GM19463 (cell line): ENCODE measurements around the gene SLC6A17.

Source experiments
- ATAC-seq: cut with Tn5 transposase; IDR thresholded peaks from one replicate; pipeline ENCODE4 v1.9.1; 2021; ENCODE audit warnings: mild to moderate bottlenecking, moderate library complexity; ENCODE audit not compliant: unreplicated experiment

The SLC6A17 gene

DNA sequence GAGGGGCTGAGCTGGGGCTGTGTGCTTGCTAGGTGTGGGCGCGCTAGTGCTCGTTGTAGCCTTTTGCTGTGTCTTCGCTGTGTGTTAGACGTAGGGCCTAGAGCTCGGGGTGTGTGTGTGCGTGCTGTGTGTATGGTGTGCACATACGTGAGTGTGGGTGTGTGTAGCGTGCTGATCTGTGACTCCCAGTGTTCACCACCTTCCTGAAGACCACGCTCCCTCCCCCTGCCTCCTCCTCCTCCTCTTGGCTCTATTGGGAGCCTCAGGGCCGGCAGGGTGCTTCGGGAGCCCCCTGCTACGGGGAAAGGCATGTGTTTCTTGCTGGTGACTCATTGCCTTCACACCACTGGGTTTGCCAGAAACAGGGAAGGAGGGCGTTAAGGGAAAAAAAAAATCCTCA lies 50.4 kb downstream of the SLC6A17 start:
- no peak for ATAC-seq

DNA sequence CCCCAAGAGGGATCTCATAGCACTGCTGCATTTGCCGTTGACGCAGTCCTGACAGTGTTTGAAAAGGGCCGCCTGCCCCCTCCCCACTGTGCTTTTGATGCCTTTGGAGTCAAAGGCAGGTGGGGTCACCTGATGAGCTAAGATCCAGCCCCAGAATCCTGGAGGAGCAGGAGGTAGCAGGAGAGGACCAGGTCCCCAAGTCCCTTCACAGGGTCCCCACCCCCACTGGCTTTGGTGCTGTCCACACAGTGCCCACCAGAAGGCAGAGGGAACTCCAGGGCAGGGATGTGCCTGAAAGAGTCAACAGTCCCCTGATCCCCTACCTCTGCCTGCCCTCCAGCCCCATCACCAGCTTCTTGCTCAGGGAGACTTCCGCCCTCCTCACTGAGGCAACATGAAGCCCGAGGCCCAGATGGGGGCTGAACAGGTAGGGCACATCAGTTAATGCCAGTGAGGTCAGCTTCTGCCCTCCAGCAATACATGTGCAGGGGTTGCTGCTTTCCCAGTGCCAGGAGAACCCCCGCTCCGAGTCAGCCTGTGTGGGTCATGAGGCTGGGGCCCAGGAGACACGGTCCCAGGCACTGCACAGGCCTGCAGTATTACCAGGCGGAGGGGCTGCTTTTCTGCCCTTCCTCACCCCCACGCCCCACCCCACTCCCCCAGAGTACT lies 51.0 kb downstream of the SLC6A17 start:
- no peak for ATAC-seq

GRCh38 chr1:110203021-110203661 lies 52.8 kb downstream of the SLC6A17 start:
- ATAC-seq = no peak

- ATAC-seq = no peak
Measured at GRCh38 chr1:110205156-110205555, 54.9 kb downstream of the SLC6A17 start.

DNA sequence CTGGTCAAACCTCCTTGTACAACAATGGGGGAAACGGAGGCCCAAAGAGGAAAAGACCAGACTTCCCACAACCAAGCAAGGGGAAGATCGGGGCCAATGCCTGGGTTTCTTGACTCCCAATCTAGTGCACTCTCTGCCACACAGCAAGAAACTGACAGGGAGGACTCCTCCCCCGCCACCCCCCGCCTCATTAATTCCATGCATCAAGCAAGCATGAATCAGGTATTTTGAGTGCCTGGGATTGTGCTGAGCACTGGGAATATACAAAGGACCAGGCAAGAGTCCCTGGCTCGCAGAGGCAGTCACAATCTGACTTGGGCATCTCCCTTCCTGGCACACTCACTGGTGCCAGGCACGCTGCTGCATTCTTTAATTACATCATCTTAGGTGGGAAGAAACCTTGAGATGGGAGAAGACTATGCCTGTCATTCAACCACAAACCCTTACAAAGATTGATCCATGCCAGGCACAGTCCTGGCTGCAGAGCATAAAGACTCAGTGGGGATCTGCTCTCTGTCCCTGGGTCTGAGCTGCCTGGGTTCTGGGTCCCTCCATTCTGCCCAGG lies 55.4 kb downstream of the SLC6A17 start:
- ATAC-seq = no peak

DNA sequence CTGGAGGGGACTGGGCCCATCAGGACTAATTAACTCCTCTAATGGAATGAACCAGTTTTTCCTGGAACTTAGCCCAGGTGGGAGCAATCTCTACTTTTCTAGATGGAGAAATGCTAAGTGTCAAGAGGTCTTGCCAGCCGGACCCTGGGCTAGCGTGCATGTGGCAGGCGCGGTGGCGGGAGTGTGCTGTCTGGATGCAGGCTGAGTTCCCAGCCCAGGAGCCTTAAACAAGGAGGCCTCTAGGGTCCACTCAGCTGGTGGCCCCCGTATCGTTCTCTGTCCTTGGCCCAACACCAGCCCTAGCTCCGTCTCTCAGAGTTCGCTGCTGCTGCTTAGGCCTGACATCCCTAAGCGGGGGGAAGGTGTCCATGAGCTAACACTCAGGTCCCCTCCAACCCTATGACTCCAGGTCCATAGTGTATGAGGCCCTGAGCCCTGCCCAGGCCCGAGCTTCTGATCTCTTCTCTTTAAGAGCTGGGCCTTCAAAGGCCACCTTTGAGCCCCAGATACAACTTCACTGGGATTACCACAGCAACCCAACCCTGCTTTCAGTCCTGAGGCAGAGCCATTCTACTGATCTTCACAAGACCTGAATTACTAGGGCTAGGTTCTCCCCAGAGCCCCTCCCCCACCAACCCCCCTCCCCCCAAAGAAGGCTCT lies 56.1 kb downstream of the SLC6A17 start:
- ATAC-seq = no peak

DNA sequence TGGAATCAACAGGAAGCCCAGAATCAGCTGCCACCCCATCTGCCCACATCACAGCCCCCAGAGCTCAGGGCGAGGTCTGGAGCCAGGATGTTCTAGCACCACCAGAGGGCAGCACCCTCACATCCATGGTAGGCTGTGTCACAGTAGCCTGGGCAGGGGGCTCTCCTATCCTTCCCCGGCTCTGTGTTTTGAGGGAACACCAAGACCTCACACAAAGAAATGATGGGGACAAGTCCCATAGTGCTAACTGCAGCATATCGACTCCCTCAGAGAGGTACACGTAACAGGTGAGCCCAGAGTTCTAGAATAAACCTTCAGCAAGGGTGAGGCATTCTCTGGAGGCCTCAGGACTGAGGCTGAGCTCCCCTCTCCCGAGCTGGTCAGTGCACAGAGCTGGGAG lies 57.5 kb downstream of the SLC6A17 start:
- no peak for ATAC-seq

GRCh38 chr1:110208916-110209645 lies 58.8 kb downstream of the SLC6A17 start:
- ATAC-seq = no peak

DNA sequence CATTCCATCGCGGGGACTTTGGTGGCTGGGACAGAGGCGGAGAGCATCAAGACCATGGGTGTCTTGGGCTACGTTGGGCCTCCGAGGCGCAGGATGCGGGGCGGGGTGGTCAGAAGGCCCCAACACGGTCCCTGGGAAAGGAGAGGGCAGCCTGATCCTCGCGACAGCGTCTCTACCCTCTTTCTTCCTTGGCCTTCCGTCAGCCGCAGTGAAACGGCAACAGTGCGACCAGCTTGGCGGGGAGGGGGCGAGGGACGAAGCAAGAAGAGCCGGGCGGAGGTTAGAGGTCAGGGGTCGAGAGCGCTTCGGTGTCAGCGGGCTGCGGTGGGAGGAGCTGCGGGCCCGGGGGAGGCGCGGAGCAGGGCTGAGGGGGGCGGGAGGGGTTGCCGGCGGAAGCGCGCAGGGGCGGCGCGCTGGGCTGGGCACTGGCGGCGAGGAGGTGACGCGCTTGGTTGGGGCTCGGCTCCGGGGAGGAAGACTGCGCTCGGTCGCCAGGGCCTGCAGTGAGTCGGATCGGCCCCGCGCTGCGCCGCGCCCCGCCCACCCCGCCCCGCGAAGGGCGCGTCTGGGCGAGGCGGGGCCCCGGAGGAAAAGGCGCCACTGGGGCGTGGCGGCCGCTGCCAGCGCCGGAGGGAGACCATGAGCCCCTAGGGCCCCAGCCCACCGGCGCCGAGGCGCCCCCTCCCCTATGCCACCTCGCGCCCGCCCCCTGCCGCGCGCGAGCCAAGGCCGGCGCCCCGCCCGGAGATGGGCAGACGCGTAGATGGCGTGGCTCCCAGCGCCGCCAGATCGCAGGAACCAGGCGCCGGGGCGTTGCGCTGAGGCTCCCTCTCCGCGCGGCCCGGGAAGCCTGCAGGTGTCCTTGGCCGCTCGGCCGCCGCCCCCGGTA lies 59.7 kb downstream of the SLC6A17 start, which contains the start of gene KCNC4:
Gene KCNC4, plus strand, starts transcription at position 600 of the 889 bp plus-strand sequence. CDS start 1,186 bp downstream, outside the sequence.
- peak; percentile 89 for ATAC-seq

DNA sequence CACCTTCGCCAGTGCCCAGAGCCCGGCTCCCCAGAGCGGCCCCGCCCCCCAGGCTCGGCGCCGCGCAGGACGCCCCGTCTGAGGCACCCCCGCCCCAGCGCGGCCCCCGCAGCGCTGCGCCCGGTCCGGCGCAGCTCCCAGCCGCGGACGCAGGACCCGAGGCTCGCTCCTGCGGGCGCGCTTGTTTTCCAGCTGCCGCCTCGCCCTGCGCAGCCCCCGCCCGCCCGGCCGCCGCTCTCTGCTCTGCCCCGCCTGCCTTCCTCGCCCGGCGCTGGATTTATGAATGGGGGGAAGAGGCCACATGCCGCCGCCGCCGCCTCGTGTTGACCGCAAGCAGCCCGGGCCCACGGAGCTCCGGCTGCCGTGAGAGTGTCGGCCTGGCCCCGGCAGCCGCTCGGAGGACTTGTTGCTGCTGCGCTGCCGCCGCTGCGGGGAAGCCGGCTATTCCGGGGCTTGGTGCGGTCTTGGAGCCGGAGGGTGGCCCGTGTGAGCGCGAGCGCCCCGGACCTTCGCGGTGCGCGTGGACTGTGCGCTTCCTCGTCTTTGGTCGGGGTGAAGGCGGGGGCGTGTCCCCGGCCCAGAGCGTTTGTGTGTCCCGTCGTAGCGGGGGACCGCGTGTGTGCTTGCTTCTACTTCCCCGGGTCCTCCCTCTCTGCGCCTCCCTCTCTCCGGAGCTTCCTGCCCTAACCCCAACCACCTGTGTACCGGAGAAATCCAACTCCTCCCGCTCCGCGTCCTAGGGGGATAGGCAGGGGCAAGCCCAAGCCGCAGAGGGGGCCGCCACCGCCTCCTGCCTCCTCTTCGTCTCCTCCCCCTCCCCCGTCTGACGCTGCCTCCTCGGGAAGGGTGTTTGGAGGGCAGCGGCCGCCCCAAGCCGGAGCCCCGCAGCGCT lies 60.6 kb downstream of the SLC6A17 start:
- ATAC-seq = no peak

GRCh38 chr1:110211496-110212168 lies 61.3 kb downstream of the SLC6A17 start:
- ATAC-seq = no peak

DNA sequence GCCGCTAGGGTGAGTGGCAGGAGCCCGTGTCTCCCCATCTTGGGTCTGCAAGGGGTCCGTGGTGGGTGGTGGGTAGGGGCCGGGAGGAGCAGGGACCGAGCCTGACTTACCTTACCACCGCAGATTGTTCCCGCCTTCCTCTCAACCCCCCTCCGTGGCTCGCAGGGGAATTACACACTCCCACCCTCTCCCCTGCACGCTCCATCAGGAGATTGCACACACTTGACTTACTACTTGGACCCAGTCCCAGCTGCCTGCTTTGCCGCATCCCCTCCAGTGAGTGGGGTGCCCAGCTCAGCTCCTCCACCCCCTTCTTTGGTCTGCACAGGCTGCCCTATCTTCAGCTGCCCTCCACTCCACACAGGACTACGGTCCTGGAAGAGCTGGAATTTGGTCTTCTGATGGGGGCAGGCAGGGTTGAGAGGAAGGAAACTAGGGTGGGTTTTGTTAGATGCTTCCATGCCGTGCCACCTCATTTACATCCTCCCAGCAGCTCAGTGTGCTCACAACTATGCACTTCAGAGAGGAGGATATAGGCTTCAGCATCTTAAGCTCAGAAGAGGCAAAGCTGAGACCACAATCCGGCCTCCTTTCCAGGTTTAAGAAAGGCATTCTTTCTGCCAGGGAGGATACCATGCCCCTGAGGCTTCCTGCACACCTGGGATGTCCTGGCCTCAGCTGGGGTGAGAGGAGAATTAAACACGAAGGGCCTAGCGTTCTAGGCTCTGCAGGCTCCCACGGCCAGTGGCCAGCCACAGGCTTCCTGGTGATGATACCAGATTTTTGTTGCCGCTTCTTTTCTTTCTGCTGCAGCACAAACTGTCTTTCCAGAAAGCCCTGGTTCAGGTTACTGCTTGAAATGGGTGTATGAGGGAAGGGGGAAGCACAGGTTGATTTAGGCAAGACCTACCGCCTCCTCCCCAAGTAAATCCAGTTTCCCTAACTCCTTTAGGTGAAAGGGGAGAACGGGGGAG lies 62.2 kb downstream of the SLC6A17 start:
- ATAC-seq = no peak

DNA sequence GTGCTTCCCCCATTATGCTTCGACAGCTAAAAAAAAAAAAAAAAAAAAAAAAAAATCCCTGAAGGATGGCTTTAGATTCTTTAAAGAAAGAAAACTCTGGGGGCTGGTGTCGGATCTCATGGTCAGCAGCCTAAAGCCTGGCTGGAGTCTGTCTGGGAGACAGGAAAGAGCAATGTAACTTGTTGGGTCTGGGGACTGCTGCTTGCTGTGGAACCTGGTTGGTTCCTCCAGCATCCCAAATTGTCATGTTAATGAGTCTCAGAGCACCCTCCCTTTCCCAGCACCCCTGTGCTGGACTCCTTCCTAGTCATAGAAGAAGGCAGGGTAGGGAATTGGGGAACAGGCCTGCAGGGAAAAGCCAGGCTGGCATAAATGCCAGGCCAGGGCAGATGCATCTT lies 62.8 kb downstream of the SLC6A17 start:
- no peak for ATAC-seq

GRCh38 chr1:110214454-110215404 lies 64.4 kb downstream of the SLC6A17 start:
- ATAC-seq = no peak

DNA sequence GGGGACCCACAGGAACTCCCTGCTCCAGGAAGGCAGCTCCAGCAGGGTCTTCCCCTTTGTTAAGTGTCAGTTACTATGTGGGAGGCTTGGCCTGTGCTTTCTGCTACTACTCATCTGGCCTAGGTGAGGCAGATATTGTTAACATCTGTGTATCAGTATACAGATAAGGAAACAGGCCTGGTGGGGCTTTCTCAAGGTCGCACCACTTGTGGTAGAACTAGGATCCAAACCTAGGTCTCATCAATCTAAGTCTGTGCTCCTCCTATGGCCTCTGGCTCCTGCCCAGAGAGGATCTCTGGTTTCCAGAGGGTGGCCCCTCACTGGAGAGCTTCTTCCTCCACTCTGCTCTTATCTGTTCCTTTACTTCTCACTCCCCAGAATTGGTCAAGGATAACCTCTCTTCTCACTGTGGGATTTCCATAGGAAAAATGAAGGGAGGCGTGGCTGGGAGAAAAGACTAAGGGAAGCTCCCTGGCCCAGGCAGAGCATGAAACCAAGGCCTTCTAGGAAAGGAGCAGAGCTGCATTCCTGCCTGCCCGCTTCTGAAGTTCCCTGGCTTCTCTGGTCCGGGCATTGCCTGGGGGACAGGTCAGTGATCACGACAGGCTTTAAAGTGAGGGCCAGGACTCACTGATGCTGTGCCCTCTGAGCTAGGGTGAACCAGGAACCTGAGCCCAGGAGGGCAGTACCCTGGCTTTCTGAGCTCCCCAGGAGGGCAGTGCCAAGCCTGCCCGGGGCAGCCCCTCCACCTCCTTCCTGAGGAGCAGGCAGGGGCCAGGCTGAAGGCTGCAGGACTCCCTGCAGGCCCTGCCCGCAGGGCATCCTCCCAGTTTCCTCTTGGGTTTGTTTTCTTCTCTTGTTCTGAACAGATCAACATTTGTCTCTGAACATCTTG lies 65.6 kb downstream of the SLC6A17 start:
- no peak for ATAC-seq
